Measurements from ENCODE around the gene PAK6. TPM values are rescaled to one million over a fixed set of nuclear protein-coding genes. Genes with fewer than 3 reads are reported as not detected.
A peak's percentile ranks its signal among the peaks of the same experiment; 100 is the strongest.

The PAK6 gene
- total and polyA plus RNA-seq, 11 donors = 0.93 to 17.4 (median 7.6) TPM

- peak overlapping the region in 7 of 12 donors; percentile 17 to 75 (median 57) for H3K27ac ChIP-seq
- peaks cover 0 to 51% (median 15%) of the 10 kb centered on the region in 12 donors for H3K4me1 ChIP-seq
- intact Hi-C loops (cut with DNase I) = no loop called here
- peaks cover 0 to 85% (median 0%) of the 10 kb centered on the region in 9 donors for H3K36me3 ChIP-seq
- H3K4me3 ChIP-seq = no peak overlapping the region
- WGBS, 4 donors = 55 to 62% (median 60%) methylated on average over 5 of the region's 5 CpGs
- no peak for TF ChIP-seq POLR2A (IDR thresholded peaks at IDR 0.05)
- TF ChIP-seq CTCF (IDR thresholded peaks at IDR 0.05) = no peak
- peak in 2 of 4 donors; percentile 1 to 2 for ATAC-seq
- H3K9me3 ChIP-seq = peaks cover 0 to 13% (median 0%) of the 10 kb centered on the region in 12 donors
- DNase-seq = peak in 2 of 5 donors; percentile 24 to 33
- no peaks in the 10 kb centered on the region for H3K27me3 ChIP-seq
Measured at GRCh38 chr15:40296561-40297230, 57.8 kb downstream of the PAK6 start.

GRCh38 chr15:40297356-40297755 lies 58.5 kb downstream of the PAK6 start:
- H3K27ac ChIP-seq = no peak overlapping the region
- H3K27me3 ChIP-seq = no peaks in the 10 kb centered on the region
- ATAC-seq (no peak), DNase-seq (peak in 2 of 5 donors; percentile 11 to 20)
- peaks cover 0 to 13% (median 0%) of the 10 kb centered on the region in 12 donors for H3K9me3 ChIP-seq
- intact Hi-C loops (cut with DNase I) = no loop called here
- H3K4me1 ChIP-seq = peaks cover 0 to 51% (median 17%) of the 10 kb centered on the region in 12 donors
- H3K4me3 ChIP-seq = no peak overlapping the region
- H3K36me3 ChIP-seq = peaks cover 0 to 85% (median 0%) of the 10 kb centered on the region in 9 donors
- 92 to 97% (median 95%) methylated on average over 8 to 10 of the region's 10 CpGs for WGBS, 4 donors
- no peak for TF ChIP-seq CTCF (IDR thresholded peaks at IDR 0.05)
- no peak for TF ChIP-seq POLR2A (IDR thresholded peaks at IDR 0.05)

GRCh38 chr15:40298216-40298935 lies 59.5 kb downstream of the PAK6 start:
- 90 to 95% (median 92%) methylated on average over 15 to 17 of the region's 17 CpGs for WGBS, 4 donors
- DNase-seq (peak in 2 of 5 donors; percentile 26 to 48), ATAC-seq (no peak)
- intact Hi-C loops (cut with DNase I) = no loop called here
- Histone ChIP-seq H3K4me3 (no peak overlapping the region), H3K27me3 (no peaks in the 10 kb centered on the region), H3K27ac (no peak overlapping the region), H3K4me1 (peaks cover 0 to 43% (median 17%) of the 10 kb centered on the region in 12 donors), H3K36me3 (peaks cover 0 to 85% (median 0%) of the 10 kb centered on the region in 9 donors), H3K9me3 (peaks cover 0 to 13% (median 0%) of the 10 kb centered on the region in 12 donors)
- TF ChIP-seq CTCF (IDR thresholded peaks at IDR 0.05) (no peak), POLR2A (IDR thresholded peaks at IDR 0.05) (no peak)

GRCh38 chr15:40300367-40300766 lies 61.5 kb downstream of the PAK6 start:
- H3K27ac ChIP-seq = no peak overlapping the region
- intact Hi-C loops (cut with DNase I) = no loop called here
- no peaks in the 10 kb centered on the region for H3K27me3 ChIP-seq
- no peak for TF ChIP-seq POLR2A (IDR thresholded peaks at IDR 0.05)
- TF ChIP-seq CTCF (IDR thresholded peaks at IDR 0.05) = no peak
- H3K4me3 ChIP-seq = no peak overlapping the region
- 95 to 96% (median 95%) methylated on average over 2 of the region's 2 CpGs for WGBS, 4 donors
- peaks cover 0 to 30% (median 14%) of the 10 kb centered on the region in 12 donors for H3K4me1 ChIP-seq
- ATAC-seq (no peak), DNase-seq (no peak)
- peaks cover 0 to 78% (median 0%) of the 10 kb centered on the region in 9 donors for H3K36me3 ChIP-seq
- H3K9me3 ChIP-seq = peaks cover 0 to 13% (median 0%) of the 10 kb centered on the region in 12 donors

Measured in heart left ventricle (tissue), 16 donors.